ENCODE data around the gene TMEM119.

TMEM119 gene, protein sequence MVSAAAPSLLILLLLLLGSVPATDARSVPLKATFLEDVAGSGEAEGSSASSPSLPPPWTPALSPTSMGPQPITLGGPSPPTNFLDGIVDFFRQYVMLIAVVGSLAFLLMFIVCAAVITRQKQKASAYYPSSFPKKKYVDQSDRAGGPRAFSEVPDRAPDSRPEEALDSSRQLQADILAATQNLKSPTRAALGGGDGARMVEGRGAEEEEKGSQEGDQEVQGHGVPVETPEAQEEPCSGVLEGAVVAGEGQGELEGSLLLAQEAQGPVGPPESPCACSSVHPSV

DNA sequence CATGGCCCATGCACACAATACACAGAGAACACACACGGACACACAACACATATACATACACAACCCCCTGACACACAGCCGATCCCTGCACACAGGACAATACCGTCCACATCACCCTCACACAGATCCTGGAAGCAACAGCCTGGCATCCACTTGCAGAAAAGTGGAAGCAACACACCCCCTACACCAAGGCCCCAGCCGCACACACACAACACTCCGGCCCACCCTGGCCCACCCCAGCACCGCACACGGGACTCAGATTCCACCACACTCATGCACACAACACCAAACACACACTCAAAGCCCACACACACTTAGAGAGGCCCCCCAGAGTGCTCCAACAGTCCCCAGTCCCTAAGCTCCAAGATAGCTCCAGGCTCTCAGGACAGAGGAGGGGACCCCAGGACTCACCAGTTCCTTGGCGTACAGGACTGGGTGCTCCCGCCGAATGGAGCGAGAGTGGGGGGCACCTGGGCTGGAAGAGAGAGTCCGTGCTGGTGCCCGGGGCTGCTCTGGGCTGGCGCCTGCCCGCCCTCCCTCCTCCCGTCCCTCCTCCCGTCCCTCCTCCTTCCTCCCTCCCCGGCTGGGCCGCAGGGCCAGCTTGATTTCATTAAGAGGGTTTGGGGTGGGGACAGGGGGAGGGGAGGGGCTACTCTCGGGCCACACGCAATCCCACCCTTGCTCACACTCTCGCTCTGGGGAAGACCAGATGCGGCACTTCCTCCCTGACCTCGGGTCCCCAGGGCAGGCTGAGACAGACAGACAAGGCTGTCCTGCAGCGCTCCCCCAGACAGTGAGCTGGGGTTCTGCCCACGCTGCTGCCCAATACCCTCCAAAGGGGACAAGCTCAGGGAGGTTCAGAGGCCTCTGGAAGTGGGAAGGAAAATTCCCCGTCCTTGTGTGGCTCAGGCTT is at the start of gene TMEM119:
Gene TMEM119 (minus strand): TSS at position 526 of the 913 bp plus-strand sequence. CDS start 5,701 bp downstream, outside the sequence.
- no peak for TF ChIP-seq Cebpa-rat (IDR thresholded peaks at IDR 0.05)
- Histone ChIP-seq H3K4me1 (peaks cover 15 to 36% (median 28%) of the 10 kb centered on the region in 10 experiments), H3K27ac (peak within 1 kb of the TSS in 1 of 11 experiments; percentile 18; a peak in 2 of 22 replicates), H3K9ac (peak within 1 kb of the TSS in 5 of 11 experiments; percentile 7 to 24 (median 11); a peak in 5 of 22 replicates), H3K4me3 (0 out of 20 replicates have a peak within 1 kb of the TSS, but pooled peaks of 1 of the 10 experiments have one; percentile 24), H4K20me1 (no peaks in the 10 kb centered on the region), H3K9me3 (replicated peaks in 1 of 11) (no peaks in the 10 kb centered on the region), H3K4me2 (peak within 1 kb of the TSS; percentile 44 to 75 (median 52)), H3K36me3 (no peaks in the 10 kb centered on the region), H3K27me3 (no peaks in the 10 kb centered on the region)

GRCh38 chr12:108646600-108647579 is 49.0 kb upstream of the TMEM119 start:
- Histone ChIP-seq H3K9me3 (replicated peaks in 1 of 11) (no peaks in the 10 kb centered on the region), H3K9ac (peak overlapping the region in 9 of 11 experiments; percentile 3 to 62 (median 42); a peak in 7 of 22 replicates), H3K27me3 (no peaks in the 10 kb centered on the region), H3K36me3 (peaks cover 53 to 81% (median 58%) of the 10 kb centered on the region in 11 experiments), H4K20me1 (peaks cover 0 to 9% (median 0%) of the 10 kb centered on the region in 11 experiments; a peak in 1 of 22 replicates), H3K4me1 (peaks cover 58 to 68% (median 64%) of the 10 kb centered on the region in 10 experiments), H3K4me2 (peak overlapping the region; percentile 75 to 97 (median 93)), H3K27ac (peak overlapping the region in 8 of 11 experiments; percentile 40 to 63 (median 54); a peak in 15 of 22 replicates), H3K4me3 (no peak overlapping the region)
- TF ChIP-seq Cebpa-rat (IDR thresholded peaks at IDR 0.05): no peak

DNA sequence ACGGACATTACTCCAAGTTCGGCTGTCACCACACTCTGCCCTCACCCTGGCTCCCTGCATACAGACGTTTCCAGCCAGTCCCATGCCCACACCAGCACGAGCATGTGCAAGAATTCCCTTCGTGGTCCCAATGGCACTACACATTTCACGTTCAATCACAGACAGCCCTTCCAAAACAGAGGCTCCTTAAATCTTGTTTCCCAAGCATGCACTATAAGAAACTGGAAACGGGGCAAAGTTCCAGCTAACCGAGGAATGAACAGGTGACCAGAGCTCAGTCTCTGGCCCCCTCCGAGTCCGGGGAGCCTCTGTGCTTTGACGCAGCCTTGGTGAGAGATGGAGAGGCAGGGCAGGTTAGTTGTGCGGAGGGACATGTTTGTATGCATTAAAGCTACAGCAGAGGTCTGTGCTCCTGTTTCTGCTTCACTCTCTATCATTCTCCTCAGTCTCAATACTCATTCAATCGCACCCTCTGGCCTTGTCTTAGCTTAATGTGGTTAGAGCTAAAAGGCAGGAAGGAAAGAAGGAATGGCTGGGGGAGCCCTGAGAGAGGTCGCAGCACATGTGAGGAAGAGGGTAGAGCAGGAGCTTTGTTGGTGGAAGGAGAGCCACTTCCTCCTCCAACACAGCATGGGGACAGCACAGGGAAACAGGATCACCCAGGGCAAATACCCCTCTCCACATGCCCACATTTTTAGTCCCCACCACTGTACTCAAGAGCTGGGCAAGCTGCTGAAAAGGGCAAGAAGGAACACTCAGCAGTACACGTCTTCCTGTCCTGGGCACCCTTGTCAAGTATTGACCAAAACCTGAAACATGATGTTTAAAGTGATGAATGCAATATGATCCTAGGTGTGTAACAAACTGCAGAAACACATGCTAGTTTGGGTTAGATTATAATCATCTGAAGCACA is 48.1 kb upstream of the TMEM119 start:
- Histone ChIP-seq H3K27me3 (no peaks in the 10 kb centered on the region), H3K36me3 (peaks cover 45 to 72% (median 48%) of the 10 kb centered on the region in 11 experiments), H3K27ac (peak overlapping the region; percentile 7 to 63 (median 54); a peak in 19 of 22 replicates), H3K9me3 (replicated peaks in 1 of 11) (no peaks in the 10 kb centered on the region), H3K4me3 (no peak overlapping the region), H4K20me1 (peaks cover 0 to 16% (median 0%) of the 10 kb centered on the region in 11 experiments; a peak in 1 of 22 replicates), H3K4me2 (peak overlapping the region; percentile 75 to 97 (median 93)), H3K9ac (peak overlapping the region in 10 of 11 experiments; percentile 3 to 62 (median 42); a peak in 13 of 22 replicates), H3K4me1 (peaks cover 68 to 77% (median 74%) of the 10 kb centered on the region in 10 experiments)
- TF ChIP-seq Cebpa-rat (IDR thresholded peaks at IDR 0.05): no peak

- H3K4me2 ChIP-seq: peak overlapping the region; percentile 75 to 97 (median 93)
These were observed 46.9 kb upstream of the TMEM119 start for GRCh38 chr12:108644811-108645120.

DNA sequence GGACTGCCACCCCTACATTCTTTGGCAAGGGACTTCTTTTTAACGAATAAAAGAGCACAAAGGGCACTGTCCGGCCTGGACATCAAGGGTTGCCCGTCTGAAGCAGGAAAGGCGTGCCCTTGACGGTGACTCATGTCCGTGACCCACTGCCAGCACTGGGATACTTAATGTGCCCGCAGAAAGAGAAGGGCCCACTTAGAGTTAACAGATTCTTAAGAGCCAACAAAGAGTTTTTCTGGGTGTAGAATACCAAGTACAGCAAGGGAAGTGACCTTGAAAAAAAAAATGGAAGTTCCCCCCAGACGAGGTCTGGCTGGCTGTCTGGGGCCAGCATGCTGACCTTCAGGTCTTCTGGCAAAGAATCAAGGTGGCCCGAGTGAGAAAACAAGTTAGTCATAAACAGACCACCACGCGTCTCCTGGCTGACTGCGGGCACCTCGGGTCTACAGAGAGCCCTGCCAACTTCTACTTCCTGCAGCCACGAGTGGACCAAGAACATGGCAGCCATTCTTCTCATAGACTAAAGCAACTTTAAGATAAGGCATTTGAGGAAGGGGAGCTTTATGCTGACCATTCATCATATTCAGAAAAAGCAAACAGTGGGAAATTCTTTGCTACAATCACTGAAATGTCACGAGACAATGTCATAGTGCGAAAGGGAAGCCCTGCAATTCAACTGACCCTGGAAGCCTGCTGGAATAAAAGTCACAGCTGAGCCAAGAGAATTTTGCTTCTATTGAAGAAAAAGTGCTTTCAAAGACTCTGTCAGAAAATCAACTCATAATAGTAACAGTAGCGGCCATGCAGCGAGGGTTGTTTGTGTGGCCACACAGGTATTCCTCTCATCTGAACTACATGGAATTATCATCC is 46.3 kb upstream of the TMEM119 start:
- H3K4me1 ChIP-seq: peaks cover 85 to 95% (median 91%) of the 10 kb centered on the region in 10 experiments
- peak overlapping the region; percentile 75 to 97 (median 93) for H3K4me2 ChIP-seq

More at GRCh38 chr12:108644811-108645120, 46.9 kb upstream of the TMEM119 start:
- peaks cover 35 to 60% (median 37%) of the 10 kb centered on the region in 11 experiments for H3K36me3 ChIP-seq
- no peak overlapping the region for H3K9ac ChIP-seq
- no peak for TF ChIP-seq Cebpa-rat (IDR thresholded peaks at IDR 0.05)
- H3K27ac ChIP-seq: peak overlapping the region in 2 of 11 experiments; percentile 45 to 66; a peak in 2 of 22 replicates
- no peaks in the 10 kb centered on the region for H3K27me3 ChIP-seq
- no peaks in the 10 kb centered on the region for H3K9me3 ChIP-seq (replicated peaks in 1 of 11)
- no peak overlapping the region for H3K4me3 ChIP-seq
- peaks cover 0 to 16% (median 0%) of the 10 kb centered on the region in 11 experiments; a peak in 1 of 22 replicates for H4K20me1 ChIP-seq
- peaks cover 80 to 89% (median 85%) of the 10 kb centered on the region in 10 experiments for H3K4me1 ChIP-seq

DNA sequence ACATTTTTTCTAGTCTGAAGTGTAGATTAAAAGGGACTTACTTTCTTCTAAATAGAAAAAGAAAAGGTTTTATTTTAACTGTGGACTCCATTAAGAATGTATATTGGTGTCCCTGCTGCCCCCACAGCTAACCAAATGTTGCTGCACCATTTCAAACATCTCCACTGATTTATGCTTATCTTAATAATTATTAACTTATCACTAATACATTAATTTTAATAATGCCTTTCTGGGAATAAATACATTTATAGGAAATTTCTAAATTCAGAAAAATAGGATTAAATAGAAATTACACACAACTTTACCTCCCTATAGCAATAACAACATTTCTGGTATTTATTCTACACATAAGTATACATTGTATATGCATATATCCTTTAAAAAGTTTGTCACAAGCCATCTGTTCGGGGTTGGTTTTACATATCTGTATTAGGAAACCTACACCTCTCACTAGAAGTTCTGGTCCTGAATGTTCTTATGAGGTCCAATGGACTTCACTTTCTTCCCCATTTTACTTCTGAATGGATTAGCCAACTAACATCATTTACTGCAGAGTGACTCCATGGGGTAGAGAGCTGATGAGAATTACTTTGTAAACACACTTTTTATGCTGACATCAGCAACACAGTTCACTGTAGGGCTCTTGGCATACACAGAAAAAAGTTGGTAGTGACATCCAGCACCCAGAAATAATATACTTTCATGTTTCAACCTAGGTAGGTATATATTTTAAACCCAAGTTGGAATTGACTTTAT is 45.2 kb upstream of the TMEM119 start:
- no peaks in the 10 kb centered on the region for H3K27me3 ChIP-seq
- peaks cover 0 to 16% (median 0%) of the 10 kb centered on the region in 11 experiments; a peak in 1 of 22 replicates for H4K20me1 ChIP-seq
- H3K9me3 ChIP-seq (replicated peaks in 1 of 11): no peaks in the 10 kb centered on the region
- no peak overlapping the region for H3K4me3 ChIP-seq
- TF ChIP-seq Cebpa-rat (IDR thresholded peaks at IDR 0.05): no peak
- peaks cover 18 to 43% (median 20%) of the 10 kb centered on the region in 11 experiments; a peak in 21 of 22 replicates for H3K36me3 ChIP-seq
- peak overlapping the region in 1 of 11 experiments; percentile 10; a peak in 4 of 22 replicates for H3K9ac ChIP-seq
- peak overlapping the region in 8 of 11 experiments; percentile 19 to 73 (median 62); a peak in 12 of 22 replicates for H3K27ac ChIP-seq
- H3K4me1 ChIP-seq: peaks cover 93 to 100% (median 99%) of the 10 kb centered on the region in 10 experiments
- H3K4me2 ChIP-seq: peak overlapping the region; percentile 77 to 97 (median 93); a peak in 21 of 22 replicates

More for the DNA sequence above, 46.3 kb upstream of the TMEM119 start:
- peaks cover 29 to 54% (median 31%) of the 10 kb centered on the region in 11 experiments for H3K36me3 ChIP-seq
- H4K20me1 ChIP-seq: peaks cover 0 to 16% (median 0%) of the 10 kb centered on the region in 11 experiments; a peak in 1 of 22 replicates
- H3K4me3 ChIP-seq: no peak overlapping the region
- H3K9ac ChIP-seq: no peak overlapping the region
- H3K27me3 ChIP-seq: no peaks in the 10 kb centered on the region
- no peaks in the 10 kb centered on the region for H3K9me3 ChIP-seq (replicated peaks in 1 of 11)
- TF ChIP-seq Cebpa-rat (IDR thresholded peaks at IDR 0.05): no peak
- H3K27ac ChIP-seq: peak overlapping the region in 9 of 11 experiments; percentile 2 to 72 (median 41); a peak in 11 of 22 replicates

Measured in BLaER1 treated with 17β-estradiol and CSF1 and Interleukin-3, amounts not matched to agents 10 nM and 100 nM (cell line).